HS-5 (cell line): ENCODE data around the gene SIGMAR1.
A peak's percentile ranks its signal among the peaks of the same experiment; 100 is the strongest.

ENCODE experiments used
- DNase-seq: peaks from one replicate; pipeline ENCODE4 v3.0.0-alpha.2; 2012; ENCODE audit warnings: low read depth

Gene SIGMAR1

GRCh38 chr9:34637356-34638137, at the start of gene SIGMAR1:
Gene SIGMAR1, minus strand, starts transcription at chr9:34637787. Its CDS starts 90 bp downstream, at chr9:34637697.
- peak; percentile 58 for DNase-seq

- DNase-seq = no peak
Measured at GRCh38 chr9:34686732-34687131, 49.1 kb upstream of the SIGMAR1 start.

- DNase-seq = no peak
Measured at GRCh38 chr9:34686231-34686630, 48.6 kb upstream of the SIGMAR1 start.

- no peak for DNase-seq
Measured at GRCh38 chr9:34685591-34685990, 48.0 kb upstream of the SIGMAR1 start.

GRCh38 chr9:34684816-34685215, 47.2 kb upstream of the SIGMAR1 start:
- DNase-seq = no peak

GRCh38 chr9:34684145-34684544, 46.6 kb upstream of the SIGMAR1 start:
- no peak for DNase-seq

- no peak for DNase-seq
Measured at GRCh38 chr9:34675869-34676268, 38.3 kb upstream of the SIGMAR1 start.

GRCh38 chr9:34675048-34675714, 37.6 kb upstream of the SIGMAR1 start:
- no peak for DNase-seq

GRCh38 chr9:34674440-34674839, 36.9 kb upstream of the SIGMAR1 start:
- DNase-seq = no peak

- no peak for DNase-seq
Measured at GRCh38 chr9:34671307-34671706, 33.7 kb upstream of the SIGMAR1 start.

- DNase-seq = no peak
Measured at GRCh38 chr9:34669809-34670562, 32.4 kb upstream of the SIGMAR1 start.

- DNase-seq = peak; percentile 84
Measured at GRCh38 chr9:34665381-34666250, 28.0 kb upstream of the SIGMAR1 start.

- DNase-seq = no peak
Measured at GRCh38 chr9:34665067-34665380, 27.4 kb upstream of the SIGMAR1 start.

GRCh38 chr9:34664281-34665066, 26.9 kb upstream of the SIGMAR1 start:
- DNase-seq = no peak

- no peak for DNase-seq
Measured at GRCh38 chr9:34663303-34663605, 25.7 kb upstream of the SIGMAR1 start.

GRCh38 chr9:34662526-34663302, 25.1 kb upstream of the SIGMAR1 start, which contains the start of gene CCL27:
Gene CCL27, minus strand, starts transcription at chr9:34662657. Its CDS starts 24 bp downstream, at chr9:34662633.
- DNase-seq = no peak

- DNase-seq = no peak
Measured at GRCh38 chr9:34659592-34660253, 22.1 kb upstream of the SIGMAR1 start.

- no peak for DNase-seq
Measured at GRCh38 chr9:34658461-34658860, 20.9 kb upstream of the SIGMAR1 start.

- no peak for DNase-seq
Measured at GRCh38 chr9:34656992-34657391, 19.4 kb upstream of the SIGMAR1 start.

- DNase-seq = no peak
Measured at GRCh38 chr9:34655394-34655793, 17.8 kb upstream of the SIGMAR1 start.
